Measurements from ENCODE around the gene ALDH1A1. TPM values are rescaled to one million over a fixed set of nuclear protein-coding genes. Genes with fewer than 3 reads are reported as not detected.

Gene ALDH1A1
- total and polyA plus RNA-seq, 2 of the 8 experiments (the other 6 are each of a cell fraction or from before 2014, with no cell fraction given), result 0.50 to 0.82 TPM

DNA sequence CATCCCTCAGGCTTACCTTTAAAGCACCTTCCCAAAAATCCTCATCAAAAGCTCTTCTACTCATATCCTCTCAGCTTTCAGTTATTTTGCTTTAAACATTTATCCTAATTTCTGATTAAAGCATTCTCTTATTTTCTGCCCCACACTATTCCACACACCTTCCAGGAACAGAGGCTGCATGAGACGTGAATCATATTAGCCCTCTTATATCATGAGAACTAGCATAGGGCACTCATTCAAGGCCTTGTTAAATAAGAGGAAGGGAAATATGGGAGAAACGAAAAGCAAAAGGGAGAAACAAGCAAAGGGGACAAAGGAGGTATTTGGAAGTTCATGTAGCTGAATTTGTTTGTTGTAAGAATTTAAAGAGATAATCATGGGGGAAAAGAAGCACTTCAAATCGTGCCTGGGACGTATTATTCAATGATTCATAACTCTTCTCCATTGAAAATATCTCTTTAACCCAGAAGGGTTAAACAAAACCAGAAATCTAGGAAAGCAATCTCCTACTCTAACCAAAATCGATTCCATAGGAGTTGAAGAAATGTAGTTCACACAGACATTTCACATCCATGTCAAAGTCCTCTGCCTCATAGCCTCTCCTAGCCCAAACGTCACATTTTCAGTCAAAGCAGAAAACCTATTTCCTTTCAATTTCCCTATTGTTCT lies 4.1 kb downstream of the ALDH1A1 start (continued):
- TF ChIP-seq POU5F1 (IDR thresholded peaks at IDR 0.05; ENCODE audit: low read depth, low read length), result no peak

Measured in H1 (cell line).